Stimulated activated CD8-positive, alpha-beta memory T cell treated with anti-CD3 and anti-CD28 coated beads, Interleukin-2, amount 100 ng/mL, for 1 hour (primary cell): Measurements from ENCODE around the gene PROX2.

Source experiments
- DNase-seq, 2 donors: peaks; one replicate each; pipeline ENCODE4 v3.0.0-alpha.2; 2020; ENCODE audit warnings: low read depth in 2 of 2

Gene PROX2

GRCh38 chr14:74875941-74876913 is at the start of gene PROX2:
PROX2 (minus strand) TSS chr14:74876145; CDS start chr14:74863834, 12,311 bp downstream.
- DNase-seq: peak; percentile 4 to 6

GRCh38 chr14:74924061-74924460 is 48.1 kb upstream of the PROX2 start:
- no peak for DNase-seq

GRCh38 chr14:74922752-74923401 is 46.9 kb upstream of the PROX2 start, which contains the start of gene RPS6KL1:
RPS6KL1 (minus strand) TSS chr14:74923260; CDS start chr14:74921541, 1,719 bp downstream.
- peak; percentile 15 to 36 for DNase-seq

GRCh38 chr14:74921987-74922751 is 46.2 kb upstream of the PROX2 start:
- DNase-seq: no peak

GRCh38 chr14:74921053-74921620 is 45.2 kb upstream of the PROX2 start:
- DNase-seq: no peak

- DNase-seq: no peak
Measured at GRCh38 chr14:74920281-74920680, 44.3 kb upstream of the PROX2 start.

- no peak for DNase-seq
Measured at GRCh38 chr14:74919421-74920165, 43.6 kb upstream of the PROX2 start.

GRCh38 chr14:74918380-74918779 is 42.4 kb upstream of the PROX2 start:
- no peak for DNase-seq

- DNase-seq: no peak
Measured at GRCh38 chr14:74917646-74918081, 41.7 kb upstream of the PROX2 start.

- no peak for DNase-seq
Measured at GRCh38 chr14:74917178-74917543, 41.2 kb upstream of the PROX2 start.

- no peak for DNase-seq
Measured at GRCh38 chr14:74915826-74916225, 39.9 kb upstream of the PROX2 start.

GRCh38 chr14:74915426-74915825 is 39.5 kb upstream of the PROX2 start:
- no peak for DNase-seq

GRCh38 chr14:74913986-74914573 is 38.1 kb upstream of the PROX2 start:
- DNase-seq: no peak

- no peak for DNase-seq
Measured at GRCh38 chr14:74913393-74913910, 37.5 kb upstream of the PROX2 start.

- no peak for DNase-seq
Measured at GRCh38 chr14:74912801-74913200, 36.9 kb upstream of the PROX2 start.

GRCh38 chr14:74912111-74912510 is 36.2 kb upstream of the PROX2 start:
- DNase-seq: no peak

- no peak for DNase-seq
Measured at GRCh38 chr14:74911704-74912103, 35.8 kb upstream of the PROX2 start.

GRCh38 chr14:74911221-74911620 is 35.3 kb upstream of the PROX2 start:
- DNase-seq: no peak

GRCh38 chr14:74910556-74910955 is 34.6 kb upstream of the PROX2 start:
- no peak for DNase-seq

- DNase-seq: no peak
Measured at GRCh38 chr14:74909911-74910310, 34.0 kb upstream of the PROX2 start.
